Testis (tissue), 2 donors: Measurements from ENCODE around the gene CPNE4.

Source experiments
- POLR2A ChIP-seq: fragments of 450-650 bp; IDR thresholded peaks from one replicate; pipeline ENCODE4 v1.6.1; 2017; ENCODE audit warnings: antibody characterized with exemption, mild to moderate bottlenecking, moderate library complexity
- TF ChIP-seq, protein P1 (sequence below), 3 experiments: fragments of 450-650 bp in 2 of 3; fragments of 200-600 bp in 1 of 3; sonication (generic) in 1 of 3; IDR thresholded peaks; one replicate each; pipeline ENCODE4 v1.5.1; 2016 to 2019; ENCODE audit warnings: antibody characterized with exemption in 3 of 3, mild to moderate bottlenecking in 2 of 3, moderate library complexity in 1 of 3

DNA sequence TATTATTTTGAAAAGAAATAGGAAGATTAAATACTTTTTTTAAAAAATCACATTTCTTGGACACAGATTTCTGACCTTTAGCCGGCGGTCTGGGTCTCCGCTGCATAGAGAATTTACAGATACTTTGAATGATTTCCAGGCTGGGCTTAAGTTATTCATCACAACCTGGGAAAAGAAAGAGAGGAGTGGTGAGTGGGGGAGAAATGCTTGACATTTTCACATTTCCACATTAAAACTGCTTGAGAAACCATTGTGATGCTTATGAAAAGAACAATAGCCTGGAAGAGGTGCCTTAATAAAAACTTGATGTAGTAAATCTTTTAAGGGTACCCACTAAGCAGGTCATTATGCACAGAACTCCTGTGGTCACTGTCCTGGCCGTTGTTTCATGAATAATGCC, 365.2 kb downstream of the CPNE4 start:
- TF ChIP-seq, protein P1, sequence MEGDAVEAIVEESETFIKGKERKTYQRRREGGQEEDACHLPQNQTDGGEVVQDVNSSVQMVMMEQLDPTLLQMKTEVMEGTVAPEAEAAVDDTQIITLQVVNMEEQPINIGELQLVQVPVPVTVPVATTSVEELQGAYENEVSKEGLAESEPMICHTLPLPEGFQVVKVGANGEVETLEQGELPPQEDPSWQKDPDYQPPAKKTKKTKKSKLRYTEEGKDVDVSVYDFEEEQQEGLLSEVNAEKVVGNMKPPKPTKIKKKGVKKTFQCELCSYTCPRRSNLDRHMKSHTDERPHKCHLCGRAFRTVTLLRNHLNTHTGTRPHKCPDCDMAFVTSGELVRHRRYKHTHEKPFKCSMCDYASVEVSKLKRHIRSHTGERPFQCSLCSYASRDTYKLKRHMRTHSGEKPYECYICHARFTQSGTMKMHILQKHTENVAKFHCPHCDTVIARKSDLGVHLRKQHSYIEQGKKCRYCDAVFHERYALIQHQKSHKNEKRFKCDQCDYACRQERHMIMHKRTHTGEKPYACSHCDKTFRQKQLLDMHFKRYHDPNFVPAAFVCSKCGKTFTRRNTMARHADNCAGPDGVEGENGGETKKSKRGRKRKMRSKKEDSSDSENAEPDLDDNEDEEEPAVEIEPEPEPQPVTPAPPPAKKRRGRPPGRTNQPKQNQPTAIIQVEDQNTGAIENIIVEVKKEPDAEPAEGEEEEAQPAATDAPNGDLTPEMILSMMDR (IDR thresholded peaks at IDR 0.05): no peak
- no peak for TF ChIP-seq POLR2A
